Testis (tissue), 3 donors: ENCODE results near the gene SPOCD1. TPM values are rescaled to one million over a fixed set of nuclear protein-coding genes. Genes with fewer than 3 reads are reported as not detected.

ENCODE experiments used
- DNase-seq: peaks from one replicate; pipeline ENCODE4 v3.0.0-alpha.2; 2019
- H3K27ac ChIP-seq, 2 donors: fragments of 200-600 bp; sonication (generic); one replicate each; pipeline ENCODE4 v1.5.1; 2019
- H3K27me3 ChIP-seq: fragments of 200-600 bp; sonication (generic); one replicate; pipeline ENCODE4 v1.5.1; 2019
- H3K36me3 ChIP-seq: fragments of 200-600 bp; sonication (generic); one replicate; pipeline ENCODE4 v1.5.1; 2017; ENCODE audit warnings: low read depth; ENCODE audit errors: missing control alignments
- H3K4me1 ChIP-seq: fragments of 200-600 bp; sonication (generic); one replicate; pipeline ENCODE4 v1.5.1; 2019
- H3K4me3 ChIP-seq, 2 donors: fragments of 200-600 bp; sonication (generic); one replicate each; pipeline ENCODE4 v1.5.1; 2017 to 2019
- H3K9me3 ChIP-seq: fragments of 200-600 bp; sonication (generic); one replicate; pipeline ENCODE4 v1.5.1; 2017
- POLR2A ChIP-seq: fragments of 450-650 bp; IDR thresholded peaks from one replicate; pipeline ENCODE4 v1.6.1; 2017; ENCODE audit warnings: antibody characterized with exemption, mild to moderate bottlenecking, moderate library complexity
- WGBS, 2 donors: methylation state at CpG; one replicate each; pipeline ENCODE4 v1.1.5; 2018; 5-methylcytosine and 5-hydroxymethylcytosine counted together
- intact Hi-C: fragments of 100-400 bp; cut with DNase I; formaldehyde crosslinking; loops from one replicate; pipeline ENCODE4 v1.15.1; 2023; ENCODE audit warnings: low total_unique reads
- polyA plus RNA-seq: library from polyadenylated mRNA; stranded (reverse); fragments of 350-450 nt; fragmentation: Illumina TruSeq; extraction: RNeasy Lipid Tissue Mini Kit (QIAGEN cat#74804); gene quantifications from one replicate; pipeline ENCODE4 v1.2.3, GENCODE V29; 2014; ENCODE audit warnings: low read depth, low replicate concordance; ENCODE audit not compliant: insufficient read depth
- total RNA-seq, 2 donors: library from RNA; depleted of rRNA; stranded (reverse); fragments of >200 nt; gene quantifications; one replicate each; pipeline ENCODE4 v1.2.3, GENCODE V29; 2016
- TF ChIP-seq, protein P1 (sequence below), 3 experiments: fragments of 450-650 bp in 2 of 3; fragments of 200-600 bp in 1 of 3; sonication (generic) in 1 of 3; IDR thresholded peaks; one replicate each; pipeline ENCODE4 v1.5.1; 2016 to 2019; ENCODE audit warnings: antibody characterized with exemption in 3 of 3, mild to moderate bottlenecking in 2 of 3, moderate library complexity in 1 of 3

Gene SPOCD1
- total and polyA plus RNA-seq, 3 donors from 2014 or later: 22.0 to 36.0 (median 32.0) TPM

DNA sequence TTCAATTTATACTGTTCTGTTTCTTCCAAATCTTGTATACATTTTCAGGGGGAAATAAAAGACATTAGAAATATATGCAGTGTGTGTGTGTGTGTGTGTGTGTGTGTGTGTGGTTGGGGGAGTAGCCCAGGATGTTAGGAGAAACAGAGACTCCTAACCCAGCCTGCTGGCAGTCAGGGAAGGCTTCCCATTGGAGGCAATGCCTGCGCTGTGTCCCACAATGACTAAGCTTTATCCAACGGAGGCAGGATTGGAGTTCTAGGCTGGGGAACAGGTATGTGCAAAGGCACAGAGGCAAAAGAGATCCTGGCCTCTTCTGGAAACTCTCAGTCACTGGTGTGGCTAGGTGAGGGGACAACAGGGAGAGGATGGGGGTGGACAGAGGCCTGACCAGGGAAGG lies 35.2 kb downstream of the SPOCD1 start:
- DNase-seq: no peak
- intact Hi-C loops: loop anchor here (10.0 kb wide), 1 partner anchor 116 kb away; no protein-coding TSS in a partner anchor
- WGBS, 2 donors: 79 to 87% methylated on average over 2 of the region's 2 CpGs
- Histone ChIP-seq H3K4me1 (peaks cover 12% of the 10 kb centered on the region), H3K9me3 (no peaks in the 10 kb centered on the region), H3K4me3 (no peak overlapping the region), H3K36me3 (no peaks in the 10 kb centered on the region), H3K27ac (no peak overlapping the region), H3K27me3 (no peaks in the 10 kb centered on the region)
- TF ChIP-seq, protein P1, sequence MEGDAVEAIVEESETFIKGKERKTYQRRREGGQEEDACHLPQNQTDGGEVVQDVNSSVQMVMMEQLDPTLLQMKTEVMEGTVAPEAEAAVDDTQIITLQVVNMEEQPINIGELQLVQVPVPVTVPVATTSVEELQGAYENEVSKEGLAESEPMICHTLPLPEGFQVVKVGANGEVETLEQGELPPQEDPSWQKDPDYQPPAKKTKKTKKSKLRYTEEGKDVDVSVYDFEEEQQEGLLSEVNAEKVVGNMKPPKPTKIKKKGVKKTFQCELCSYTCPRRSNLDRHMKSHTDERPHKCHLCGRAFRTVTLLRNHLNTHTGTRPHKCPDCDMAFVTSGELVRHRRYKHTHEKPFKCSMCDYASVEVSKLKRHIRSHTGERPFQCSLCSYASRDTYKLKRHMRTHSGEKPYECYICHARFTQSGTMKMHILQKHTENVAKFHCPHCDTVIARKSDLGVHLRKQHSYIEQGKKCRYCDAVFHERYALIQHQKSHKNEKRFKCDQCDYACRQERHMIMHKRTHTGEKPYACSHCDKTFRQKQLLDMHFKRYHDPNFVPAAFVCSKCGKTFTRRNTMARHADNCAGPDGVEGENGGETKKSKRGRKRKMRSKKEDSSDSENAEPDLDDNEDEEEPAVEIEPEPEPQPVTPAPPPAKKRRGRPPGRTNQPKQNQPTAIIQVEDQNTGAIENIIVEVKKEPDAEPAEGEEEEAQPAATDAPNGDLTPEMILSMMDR (IDR thresholded peaks at IDR 0.05): no peak
- no peak for TF ChIP-seq POLR2A

GRCh38 chr1:31779687-31780086 lies 36.1 kb downstream of the SPOCD1 start:
- no peak for TF ChIP-seq POLR2A
- TF ChIP-seq, protein P1 (IDR thresholded peaks at IDR 0.05): no peak
- H3K4me1 ChIP-seq: peaks cover 12% of the 10 kb centered on the region
- no peaks in the 10 kb centered on the region for H3K36me3 ChIP-seq
- H3K9me3 ChIP-seq: no peaks in the 10 kb centered on the region
- no peak overlapping the region for H3K27ac ChIP-seq
- intact Hi-C loops: loop anchor here (10.0 kb wide), 1 partner anchor 115 kb away; no protein-coding TSS in a partner anchor
- WGBS, 2 donors: 68 to 74% methylated on average over 8 to 9 of the region's 9 CpGs
- no peaks in the 10 kb centered on the region for H3K27me3 ChIP-seq
- DNase-seq: no peak
- no peak overlapping the region for H3K4me3 ChIP-seq

DNA sequence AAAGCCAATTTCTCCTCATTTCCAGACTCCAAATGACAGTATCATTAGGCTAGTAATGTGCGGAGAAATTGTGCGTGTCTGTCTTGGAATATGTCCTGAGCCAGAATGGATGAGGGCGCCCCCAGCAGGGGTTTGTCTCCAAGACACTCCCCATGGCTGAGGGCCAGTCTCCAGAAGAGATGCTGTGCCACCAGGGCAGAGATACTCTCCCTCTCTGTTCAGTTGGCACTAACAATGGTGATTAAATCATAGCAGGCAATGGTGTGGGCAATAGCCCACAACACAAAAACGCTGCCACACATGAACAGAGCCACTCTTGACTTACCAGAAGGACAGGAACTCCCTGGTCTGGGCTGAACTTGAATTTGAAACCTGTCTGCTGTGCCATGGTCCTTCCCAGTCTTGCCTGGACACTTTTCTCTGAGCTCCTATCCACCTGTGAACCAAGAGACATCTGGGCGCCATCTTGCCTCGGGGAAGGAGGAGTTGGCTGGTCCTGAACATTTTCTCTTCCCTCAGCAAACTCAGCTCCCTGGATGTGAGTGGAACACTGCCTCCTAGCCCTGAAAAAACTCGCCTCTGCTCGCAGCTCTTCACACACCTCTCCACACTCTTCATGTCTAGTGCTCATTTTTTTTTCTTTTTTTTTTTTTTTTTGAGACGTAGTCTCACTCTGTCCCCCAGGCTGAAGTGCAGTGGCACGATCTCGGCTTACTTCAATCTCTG lies 36.9 kb downstream of the SPOCD1 start:
- no peak for DNase-seq
- no peaks in the 10 kb centered on the region for H3K27me3 ChIP-seq
- H3K27ac ChIP-seq: no peak overlapping the region
- intact Hi-C loops: no loop called here
- peaks cover 12% of the 10 kb centered on the region for H3K4me1 ChIP-seq
- no peak overlapping the region for H3K4me3 ChIP-seq
- H3K9me3 ChIP-seq: no peaks in the 10 kb centered on the region
- no peaks in the 10 kb centered on the region for H3K36me3 ChIP-seq
- 93% methylated on average over 11 of the region's 11 CpGs for WGBS, 2 donors
- no peak for TF ChIP-seq POLR2A
- TF ChIP-seq, protein P1 (IDR thresholded peaks at IDR 0.05): no peak

GRCh38 chr1:31776516-31776915 lies 39.3 kb downstream of the SPOCD1 start:
- 76 to 81% methylated on average over 3 of the region's 3 CpGs for WGBS, 2 donors
- no peak overlapping the region for H3K27ac ChIP-seq
- H3K27me3 ChIP-seq: no peaks in the 10 kb centered on the region
- intact Hi-C loops: no loop called here
- H3K9me3 ChIP-seq: no peaks in the 10 kb centered on the region
- no peak for TF ChIP-seq POLR2A
- TF ChIP-seq, protein P1 (IDR thresholded peaks at IDR 0.05): no peak
- peaks cover 15% of the 10 kb centered on the region for H3K4me1 ChIP-seq
- H3K36me3 ChIP-seq: no peaks in the 10 kb centered on the region
- H3K4me3 ChIP-seq: no peak overlapping the region
- DNase-seq: no peak

DNA sequence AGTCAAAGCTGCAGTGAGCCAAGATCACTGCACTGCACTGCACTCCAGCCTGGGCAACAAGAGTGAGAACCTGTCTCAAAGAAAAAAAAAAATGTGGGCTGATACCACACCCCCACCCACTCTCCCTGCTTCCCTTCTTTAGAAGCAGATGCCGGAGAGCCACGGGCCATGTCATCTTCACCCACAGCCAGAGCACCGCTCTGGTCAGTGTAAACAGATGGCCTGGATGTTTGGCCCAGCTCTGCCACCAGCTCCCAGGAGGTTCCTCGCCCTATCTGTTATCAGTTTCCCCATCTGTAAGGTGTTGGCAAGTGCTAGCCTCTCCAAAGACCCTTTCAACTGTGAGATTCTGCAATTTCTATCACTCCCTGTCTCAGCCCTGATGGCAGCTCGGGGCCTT lies 39.8 kb downstream of the SPOCD1 start:
- DNase-seq: no peak
- H3K27ac ChIP-seq: no peak overlapping the region
- TF ChIP-seq, protein P1 (IDR thresholded peaks at IDR 0.05): no peak
- no peak for TF ChIP-seq POLR2A
- intact Hi-C loops: no loop called here
- peaks cover 13% of the 10 kb centered on the region for H3K4me1 ChIP-seq
- WGBS, 2 donors: 91 to 98% methylated on average over 5 of the region's 5 CpGs
- no peaks in the 10 kb centered on the region for H3K36me3 ChIP-seq
- H3K4me3 ChIP-seq: no peak overlapping the region
- H3K27me3 ChIP-seq: no peaks in the 10 kb centered on the region
- H3K9me3 ChIP-seq: no peaks in the 10 kb centered on the region
